Measurements from ENCODE around the gene AMN. TPM values are rescaled to one million over a fixed set of nuclear protein-coding genes. Genes with fewer than 3 reads are reported as not detected.

AMN gene
- total RNA-seq, 4 donors from 2014 or later = 0.59 TPM; not detected in 3

GRCh38 chr14:102898776-102899515, 23.5 kb upstream of the AMN start:
- Histone ChIP-seq H3K4me3 (no peak overlapping the region), H3K27ac (no peak overlapping the region), H3K9me3 (no peaks in the 10 kb centered on the region), H3K4me1 (peaks cover 0 to 4% (median 4%) of the 10 kb centered on the region in 3 donors), H3K36me3 (peaks cover 0 to 57% of the 10 kb centered on the region in 2 donors), H3K27me3 (no peaks in the 10 kb centered on the region)
- no peak for ATAC-seq
- TF ChIP-seq POLR2A (IDR thresholded peaks at IDR 0.05) (no peak), POLR2AphosphoS5 (IDR thresholded peaks at IDR 0.05) (no peak), EP300 (IDR thresholded peaks at IDR 0.05) (no peak), CTCF (IDR thresholded peaks at IDR 0.05) (no peak)
- 84 to 95% methylated on average over 4 to 8 of the region's 18 CpGs for WGBS, 2 donors (ENCODE audit: low coverage in 1 of 2)

- no peak overlapping the region for H3K27ac ChIP-seq
- H3K36me3 ChIP-seq = peaks cover 0 to 60% of the 10 kb centered on the region in 2 donors
- no peaks in the 10 kb centered on the region for H3K4me1 ChIP-seq
- WGBS, 2 donors (ENCODE audit: low coverage in 1 of 2) = 95 to 100% methylated on average over 1 to 4 of the region's 8 CpGs
- H3K4me3 ChIP-seq = no peak overlapping the region
- H3K27me3 ChIP-seq = no peaks in the 10 kb centered on the region
- no peaks in the 10 kb centered on the region for H3K9me3 ChIP-seq
- no peak for TF ChIP-seq POLR2AphosphoS5 (IDR thresholded peaks at IDR 0.05)
- no peak for TF ChIP-seq CTCF (IDR thresholded peaks at IDR 0.05)
- TF ChIP-seq EP300 (IDR thresholded peaks at IDR 0.05) = no peak
- no peak for ATAC-seq
Observed at GRCh38 chr14:102899516-102899900, 23.0 kb upstream of the AMN start.

- no peaks in the 10 kb centered on the region for H3K9me3 ChIP-seq
- H3K4me3 ChIP-seq = no peak overlapping the region
- H3K27ac ChIP-seq = no peak overlapping the region
- no peaks in the 10 kb centered on the region for H3K4me1 ChIP-seq
- TF ChIP-seq CTCF (IDR thresholded peaks at IDR 0.05) (no peak), POLR2A (IDR thresholded peaks at IDR 0.05) (no peak), EP300 (IDR thresholded peaks at IDR 0.05) (no peak), POLR2AphosphoS5 (IDR thresholded peaks at IDR 0.05) (no peak)
- H3K36me3 ChIP-seq = peaks cover 0 to 65% of the 10 kb centered on the region in 2 donors
- ATAC-seq = no peak
- H3K27me3 ChIP-seq = no peaks in the 10 kb centered on the region
- 88 to 95% methylated on average over 6 to 8 of the region's 39 CpGs for WGBS, 2 donors (ENCODE audit: low coverage in 1 of 2)
Observed at GRCh38 chr14:102900631-102901571, 21.6 kb upstream of the AMN start.

- no peaks in the 10 kb centered on the region for H3K27me3 ChIP-seq
- no peak overlapping the region for H3K4me3 ChIP-seq
- H3K9me3 ChIP-seq = no peaks in the 10 kb centered on the region
- H3K4me1 ChIP-seq = no peaks in the 10 kb centered on the region
- no peak overlapping the region for H3K27ac ChIP-seq
- TF ChIP-seq POLR2A (IDR thresholded peaks at IDR 0.05) (no peak), CTCF (IDR thresholded peaks at IDR 0.05) (no peak), EP300 (IDR thresholded peaks at IDR 0.05) (no peak), POLR2AphosphoS5 (IDR thresholded peaks at IDR 0.05) (no peak)
- ATAC-seq = no peak
- 85 to 100% methylated on average over 1 to 4 of the region's 4 CpGs for whole genome bisulfite sequencing, 2 donors (ENCODE audit: low coverage in 1 of 2)
- peaks cover 0 to 71% of the 10 kb centered on the region in 2 donors for H3K36me3 ChIP-seq
Observed at GRCh38 chr14:102901633-102902032, 20.8 kb upstream of the AMN start.

Data from gastroesophageal sphincter (tissue), 4 donors.